Spleen (tissue), 11 donors: ENCODE measurements around the gene PAMR1. TPM values are rescaled to one million over a fixed set of nuclear protein-coding genes. Genes with fewer than 3 reads are reported as not detected.
"Not testable (repeated sequence)": the region's sequence is repeated elsewhere in the genome, so short reads cannot be mapped to it uniquely, and the experiment has no call there.

Experiments used
- DNase-seq: peaks from one replicate; pipeline ENCODE4 v3.0.0-alpha.2; 2020
- H3K27ac ChIP-seq, 8 donors: fragments of 200-600 bp; sonication (generic) in 7 of 8; 1 replicate in 4 of 8; 2 replicates in 4 of 8; pipeline versions ENCODE4 v1.5.0 to v1.8.0; 2016 to 2021; ENCODE audit warnings: inconsistent platforms in 4 of 8, mild to moderate bottlenecking in 4 of 8, moderate library complexity in 1 of 8
- H3K27me3 ChIP-seq, 7 donors: fragments of 200-600 bp; sonication (generic) in 6 of 7; replicated peaks in 1 of 7; 1 replicate in 4 of 7; 2 replicates in 3 of 7; pipeline versions ENCODE4 v1.5.0 to v1.8.0; 2016 to 2021; ENCODE audit warnings: inconsistent platforms in 3 of 7, mild to moderate bottlenecking in 1 of 7
- H3K36me3 ChIP-seq, 6 donors: fragments of 200-600 bp; sonication (generic) in 5 of 6; 1 replicate in 4 of 6; 2 replicates in 2 of 6; pipeline versions ENCODE4 v1.5.0 to v1.8.0; 2016 to 2021; ENCODE audit warnings: inconsistent platforms in 2 of 6
- H3K4me1 ChIP-seq, 6 donors: fragments of 200-600 bp; sonication (generic) in 5 of 6; 1 replicate in 3 of 6; 2 replicates in 3 of 6; pipeline versions ENCODE4 v1.5.0 to v1.8.0; 2016 to 2021; ENCODE audit warnings: inconsistent platforms in 3 of 6
- H3K4me3 ChIP-seq, 8 donors: fragments of 200-600 bp; sonication (generic) in 7 of 8; 1 replicate in 4 of 8; 2 replicates in 4 of 8; pipeline versions ENCODE4 v1.5.0 to v1.8.0; 2016 to 2021; ENCODE audit warnings: inconsistent platforms in 4 of 8, mild to moderate bottlenecking in 4 of 8, moderate library complexity in 2 of 8
- H3K9me3 ChIP-seq, 8 donors: fragments of 200-600 bp; sonication (generic) in 7 of 8; 1 replicate in 4 of 8; 2 replicates in 4 of 8; pipeline versions ENCODE4 v1.5.0 to v1.8.0; 2016 to 2021; ENCODE audit warnings: inconsistent platforms in 4 of 8
- CTCF ChIP-seq, 11 experiments: fragments of 200-600 bp in 7 of 11; fragments of 450-650 bp in 4 of 11; sonication (generic) in 4 of 11; IDR thresholded peaks in 8 of 11; conservative IDR thresholded peaks in 3 of 11; 1 replicate in 7 of 11; 2 replicates in 4 of 11; pipeline versions ENCODE4 v1.4.0 to v1.8.0; 2016 to 2021; ENCODE audit warnings: antibody characterized with exemption in 11 of 11, inconsistent platforms in 4 of 11, mild to moderate bottlenecking in 1 of 11
- POLR2A ChIP-seq, 3 donors: fragments of 450-650 bp; IDR thresholded peaks; one replicate each; pipeline ENCODE4 v1.5.1; 2017; ENCODE audit warnings: antibody characterized with exemption in 3 of 3, mild to moderate bottlenecking in 1 of 3
- POLR2AphosphoS5 ChIP-seq, 3 donors: sonication (generic); formaldehyde crosslinking; IDR thresholded peaks; one replicate each; pipeline ENCODE4 v1.5.1; 2017; ENCODE audit warnings: antibody characterized with exemption in 3 of 3
- WGBS, 5 donors: extraction: QIAGEN DNeasy Blood & Tissue Kit in 3 of 5; methylation state at CpG; one replicate each; pipeline versions ENCODE4 v1.1.5 to v1.1.7; 2013 to 2018; 5-methylcytosine and 5-hydroxymethylcytosine counted together
- intact Hi-C: fragments of 100-400 bp; cut with DNase I; formaldehyde crosslinking; loops from one replicate; pipeline ENCODE4 v1.15.0; 2023; ENCODE audit warnings: low total_unique reads
- polyA plus RNA-seq, 3 donors: library from polyadenylated mRNA; stranded (reverse); fragments of 200-250 nt; gene quantifications; one replicate each; pipeline ENCODE4 v1.2.1, GENCODE V29; 2013
- total RNA-seq, 7 donors: library from RNA; depleted of rRNA in 3 of 7; stranded (reverse); fragments of >200 nt in 3 of 7; fragmentation: NEBNext Ultra II Directional in 4 of 7; extraction: Animal tissue kit (Norgen Biotek cat#: 25700) in 4 of 7; gene quantifications; one replicate each; pipeline versions ENCODE4 v1.1.0 to v1.2.1, GENCODE V29; 2016 to 2021
- donor health status: healthy with polysubstance abuse.
- donor health status: DM: no; HTN: no; CAD: no; lungs with moderate emphysema.
- donor health status: DM: no; HTN: no; CAD: no.
- donor health status: Bipolar disorder and iron deficiency.
- donor health status: healthy.
- donor health status: DM: no; HTN: no; CAD: no.
- donor health status: DM: yes; HTN: yes; CAD: no.

PAMR1 gene
- total and polyA plus RNA-seq, 10 donors, result 1.3 to 23.6 (median 5.1) TPM

- DNase-seq, result no peak
- 43 to 76% (median 57%) methylated on average over 6 of the region's 6 CpGs for WGBS, 5 donors
- peaks cover 0 to 68% (median 18%) of the 10 kb centered on the region in 7 donors for H3K27me3 ChIP-seq
- no peaks in the 10 kb centered on the region for H3K36me3 ChIP-seq
- TF ChIP-seq POLR2AphosphoS5 (IDR thresholded peaks at IDR 0.05) (no peak), CTCF (IDR thresholded peaks at IDR 0.05 in 8 of 11, conservative IDR thresholded peaks at IDR 0.05 in 3 of 11) (no peak), POLR2A (IDR thresholded peaks at IDR 0.05) (no peak)
- intact Hi-C loops, result no loop called here
- H3K27ac ChIP-seq, result no peak overlapping the region
- peaks cover 0 to 6% (median 0%) of the 10 kb centered on the region in 6 donors for H3K4me1 ChIP-seq
- no peaks in the 10 kb centered on the region for H3K9me3 ChIP-seq
- H3K4me3 ChIP-seq, result no peak overlapping the region
These were observed 965 bp upstream of the PAMR1 start for GRCh38 chr11:35526370-35526792.

GRCh38 chr11:35524780-35525179 is 636 bp downstream of the PAMR1 start:
- Histone ChIP-seq H3K27ac (peak overlapping the region in 1 of 8 donors; percentile 36), H3K27me3 (peaks cover 0 to 68% (median 18%) of the 10 kb centered on the region in 7 donors), H3K36me3 (no peaks in the 10 kb centered on the region), H3K4me1 (peaks cover 0 to 6% (median 0%) of the 10 kb centered on the region in 6 donors), H3K4me3 (peak overlapping the region in 3 of 8 donors; percentile 12 to 37 (median 13)), H3K9me3 (no peaks in the 10 kb centered on the region)
- 43 to 69% (median 53%) methylated on average over 4 of the region's 4 CpGs for WGBS, 5 donors
- no peak for DNase-seq
- TF ChIP-seq POLR2AphosphoS5 (IDR thresholded peaks at IDR 0.05) (no peak), CTCF (IDR thresholded peaks at IDR 0.05 in 8 of 11, conservative IDR thresholded peaks at IDR 0.05 in 3 of 11) (no peak), POLR2A (IDR thresholded peaks at IDR 0.05) (no peak)
- intact Hi-C loops, result no loop called here

- Histone ChIP-seq H3K36me3 (no peaks in the 10 kb centered on the region), H3K4me3 (peak overlapping the region in 1 of 8 donors; percentile 37), H3K27me3 (peaks cover 0 to 70% (median 18%) of the 10 kb centered on the region in 7 donors), H3K9me3 (no peaks in the 10 kb centered on the region), H3K27ac (no peak overlapping the region), H3K4me1 (peaks cover 0 to 6% (median 0%) of the 10 kb centered on the region in 6 donors)
- WGBS, 5 donors, result 63 to 80% (median 73%) methylated on average over 5 of the region's 5 CpGs
- TF ChIP-seq CTCF (IDR thresholded peaks at IDR 0.05 in 8 of 11, conservative IDR thresholded peaks at IDR 0.05 in 3 of 11) (no peak), POLR2AphosphoS5 (IDR thresholded peaks at IDR 0.05) (no peak)
- intact Hi-C loops, result no loop called here
- DNase-seq, result no peak
These were observed 1.6 kb downstream of the PAMR1 start for GRCh38 chr11:35523861-35524260.

- 48 to 66% (median 51%) methylated on average over 7 of the region's 7 CpGs for WGBS, 5 donors
- H3K27me3 ChIP-seq, result peaks cover 0 to 75% (median 18%) of the 10 kb centered on the region in 7 donors
- H3K4me1 ChIP-seq, result peaks cover 0 to 6% (median 0%) of the 10 kb centered on the region in 6 donors
- no peak overlapping the region for H3K27ac ChIP-seq
- TF ChIP-seq CTCF (IDR thresholded peaks at IDR 0.05 in 8 of 11, conservative IDR thresholded peaks at IDR 0.05 in 3 of 11) (no peak), POLR2A (IDR thresholded peaks at IDR 0.05) (no peak), POLR2AphosphoS5 (IDR thresholded peaks at IDR 0.05) (no peak)
- H3K9me3 ChIP-seq, result no peaks in the 10 kb centered on the region
- H3K36me3 ChIP-seq, result no peaks in the 10 kb centered on the region
- intact Hi-C loops, result no loop called here
- no peak for DNase-seq
- peak overlapping the region in 1 of 8 donors; percentile 37 for H3K4me3 ChIP-seq
These were observed 2.1 kb downstream of the PAMR1 start for GRCh38 chr11:35523331-35523768.

- H3K4me1 ChIP-seq, H3K4me3 ChIP-seq, H3K27ac ChIP-seq, H3K9me3 ChIP-seq, H3K36me3 ChIP-seq, intact Hi-C loops, DNase-seq: not testable (repeated sequence)
- 76 to 91% (median 86%) methylated on average over 5 of the region's 5 CpGs for WGBS, 5 donors
- H3K27me3 ChIP-seq, result peaks cover 0 to 74% (median 18%) of the 10 kb centered on the region in 7 donors
These were observed 3.3 kb downstream of the PAMR1 start for GRCh38 chr11:35522091-35522490.
